ENCODE measurements around the gene CYP2C8.
"Not testable (repeated sequence)": the region's sequence is repeated elsewhere in the genome, so short reads cannot be mapped to it uniquely, and the experiment has no call there.

CYP2C8 gene

DNA sequence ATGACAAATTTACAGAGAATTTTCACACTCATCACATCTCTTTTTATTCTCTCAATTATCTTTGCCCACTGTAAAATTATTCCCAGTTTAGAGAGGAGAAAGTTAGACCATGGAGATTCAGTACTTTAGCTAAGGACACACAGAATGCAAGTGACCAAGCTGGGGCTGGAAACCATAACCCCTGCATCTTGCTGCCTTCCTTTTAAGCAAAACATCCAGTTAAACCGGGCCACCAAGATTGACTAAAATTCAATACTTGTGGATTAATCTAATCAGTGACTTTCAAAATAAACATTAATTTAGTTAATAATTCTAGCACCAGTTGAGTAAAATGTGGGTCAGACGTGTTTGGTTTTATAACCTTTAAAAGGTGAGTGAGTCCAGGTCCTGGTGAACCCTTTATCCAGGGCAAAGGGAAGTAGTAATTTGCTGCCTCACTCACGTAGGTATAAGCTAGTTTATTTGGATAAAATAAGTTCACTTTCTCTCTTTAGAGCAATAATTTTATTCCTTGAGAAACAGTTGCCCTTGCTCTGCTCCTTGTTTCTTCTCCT, 1.9 kb upstream of the CYP2C8 start:
- no peaks in the 10 kb centered on the region for H3K9me3 ChIP-seq
- H3K27me3 ChIP-seq, result no peaks in the 10 kb centered on the region
- H3K36me3 ChIP-seq, result no peaks in the 10 kb centered on the region
- no peak overlapping the region for H3K4me3 ChIP-seq (ENCODE audit: low read depth in 1 of 2, low read length in 1 of 2)
- H3K4me1 ChIP-seq (ENCODE audit: control insufficient read depth in 1 of 2, insufficient read depth in 1 of 2, low read depth in 1 of 2, low read length in 1 of 2), result no peaks in the 10 kb centered on the region
- TF ChIP-seq, protein P1, sequence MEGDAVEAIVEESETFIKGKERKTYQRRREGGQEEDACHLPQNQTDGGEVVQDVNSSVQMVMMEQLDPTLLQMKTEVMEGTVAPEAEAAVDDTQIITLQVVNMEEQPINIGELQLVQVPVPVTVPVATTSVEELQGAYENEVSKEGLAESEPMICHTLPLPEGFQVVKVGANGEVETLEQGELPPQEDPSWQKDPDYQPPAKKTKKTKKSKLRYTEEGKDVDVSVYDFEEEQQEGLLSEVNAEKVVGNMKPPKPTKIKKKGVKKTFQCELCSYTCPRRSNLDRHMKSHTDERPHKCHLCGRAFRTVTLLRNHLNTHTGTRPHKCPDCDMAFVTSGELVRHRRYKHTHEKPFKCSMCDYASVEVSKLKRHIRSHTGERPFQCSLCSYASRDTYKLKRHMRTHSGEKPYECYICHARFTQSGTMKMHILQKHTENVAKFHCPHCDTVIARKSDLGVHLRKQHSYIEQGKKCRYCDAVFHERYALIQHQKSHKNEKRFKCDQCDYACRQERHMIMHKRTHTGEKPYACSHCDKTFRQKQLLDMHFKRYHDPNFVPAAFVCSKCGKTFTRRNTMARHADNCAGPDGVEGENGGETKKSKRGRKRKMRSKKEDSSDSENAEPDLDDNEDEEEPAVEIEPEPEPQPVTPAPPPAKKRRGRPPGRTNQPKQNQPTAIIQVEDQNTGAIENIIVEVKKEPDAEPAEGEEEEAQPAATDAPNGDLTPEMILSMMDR (IDR thresholded peaks at IDR 0.05), result no peak
- H3K27ac ChIP-seq, result no peak overlapping the region

DNA sequence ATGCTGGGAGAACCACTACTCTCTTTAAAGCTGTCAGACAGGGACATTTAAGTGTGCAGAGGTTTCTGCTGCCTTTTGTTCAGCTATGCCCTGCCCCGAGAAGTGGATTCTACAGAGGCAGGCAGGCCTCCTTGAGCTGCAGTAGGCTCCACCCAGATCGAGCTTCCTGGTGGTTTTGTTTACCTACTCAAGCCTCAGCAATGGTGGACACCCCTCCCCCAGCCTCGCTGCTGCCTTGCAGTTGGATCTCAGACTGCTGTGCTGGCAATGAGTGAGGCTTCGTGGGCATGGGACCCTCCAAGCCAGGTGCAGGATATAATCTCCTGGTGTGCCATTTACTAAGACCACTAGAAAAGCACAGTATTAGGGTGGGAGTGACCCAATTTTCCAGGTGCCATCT, 5.2 kb downstream of the CYP2C8 start:
- H3K4me1 ChIP-seq (ENCODE audit: control insufficient read depth in 1 of 2, insufficient read depth in 1 of 2, low read depth in 1 of 2, low read length in 1 of 2); H3K9me3 ChIP-seq; H3K4me3 ChIP-seq (ENCODE audit: low read depth in 1 of 2, low read length in 1 of 2); H3K27me3 ChIP-seq; H3K36me3 ChIP-seq; H3K27ac ChIP-seq: not testable (repeated sequence)

DNA sequence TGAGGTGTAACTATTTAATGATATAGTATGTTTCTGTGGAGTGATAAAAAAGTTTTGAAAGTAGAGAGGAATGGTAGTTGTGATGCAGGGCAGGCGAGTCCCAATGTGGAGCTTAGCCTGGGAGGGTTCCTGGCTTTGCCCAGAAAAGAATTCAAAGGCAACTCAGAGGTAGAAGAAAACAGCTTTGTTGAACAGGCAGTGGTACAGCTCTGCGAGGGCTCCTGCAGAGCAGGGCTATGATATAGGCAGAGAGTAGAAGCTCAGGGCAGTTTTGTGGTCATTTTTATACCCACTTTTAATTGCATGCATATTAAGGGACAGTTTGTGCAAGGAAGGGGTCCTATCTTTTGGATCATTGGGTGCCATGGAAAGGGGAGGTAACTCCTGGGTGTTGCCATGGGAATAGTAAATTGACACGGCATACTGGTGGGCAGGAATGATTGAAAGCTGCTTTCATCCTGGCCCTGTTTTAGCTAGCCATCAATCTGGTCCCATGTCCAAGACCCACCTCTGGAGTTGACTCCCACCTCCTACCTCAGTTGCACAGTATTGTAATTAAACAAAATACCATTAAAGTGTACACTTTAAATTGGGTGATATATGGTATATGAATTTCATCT, 12.4 kb downstream of the CYP2C8 start:
- Histone ChIP-seq H3K27ac (no peak overlapping the region), H3K27me3 (no peaks in the 10 kb centered on the region), H3K4me1 (ENCODE audit: control insufficient read depth in 1 of 2, insufficient read depth in 1 of 2, low read depth in 1 of 2, low read length in 1 of 2) (no peaks in the 10 kb centered on the region), H3K4me3 (ENCODE audit: low read depth in 1 of 2, low read length in 1 of 2) (no peak overlapping the region), H3K36me3 (no peaks in the 10 kb centered on the region), H3K9me3 (no peaks in the 10 kb centered on the region)
- TF ChIP-seq, protein P1 (IDR thresholded peaks at IDR 0.05), result no peak

DNA sequence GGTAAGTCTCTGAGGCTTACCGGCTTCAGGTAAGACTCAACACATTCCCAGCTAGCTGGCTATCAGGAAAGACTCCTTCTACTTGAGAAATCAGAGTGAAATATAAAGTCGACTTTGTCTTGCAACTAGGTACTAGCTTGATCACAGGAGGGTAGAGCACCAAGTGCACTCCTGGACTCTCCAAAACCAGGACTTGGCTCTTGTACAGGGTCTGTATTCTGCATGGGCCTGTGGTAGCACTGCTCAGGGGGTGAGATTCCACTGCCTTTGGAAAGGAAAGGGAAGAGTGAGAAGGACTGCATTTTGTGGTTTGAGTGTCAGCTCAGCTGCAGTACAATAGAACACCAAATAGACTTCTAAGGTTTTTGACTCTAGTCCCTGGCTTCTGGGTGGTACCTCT, 19.4 kb downstream of the CYP2C8 start:
- Histone ChIP-seq H3K4me3 (ENCODE audit: low read depth in 1 of 2, low read length in 1 of 2) (no peak overlapping the region), H3K4me1 (ENCODE audit: control insufficient read depth in 1 of 2, insufficient read depth in 1 of 2, low read depth in 1 of 2, low read length in 1 of 2) (no peaks in the 10 kb centered on the region), H3K9me3 (no peaks in the 10 kb centered on the region), H3K36me3 (no peaks in the 10 kb centered on the region), H3K27me3 (no peaks in the 10 kb centered on the region), H3K27ac (no peak overlapping the region)
- TF ChIP-seq, protein P1 (IDR thresholded peaks at IDR 0.05), result no peak

DNA sequence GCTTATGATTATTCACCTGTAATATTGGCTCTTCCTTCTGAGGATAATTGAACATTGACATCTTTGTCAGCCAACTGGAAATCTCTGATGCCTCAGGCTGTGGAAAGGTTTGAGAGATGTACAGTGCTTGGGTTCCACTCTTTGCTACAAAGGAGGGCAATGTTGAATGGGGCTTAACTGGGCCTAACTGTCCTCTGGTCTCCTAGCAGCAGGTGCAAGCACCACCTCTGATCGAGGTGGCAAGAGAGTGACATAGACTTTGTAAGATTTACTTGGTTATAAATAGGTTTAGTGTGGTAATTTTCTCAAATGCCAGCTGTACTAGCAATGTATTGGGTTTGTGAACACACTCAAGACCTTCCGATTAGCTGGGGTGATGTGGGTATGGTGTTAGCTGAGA, 21.1 kb downstream of the CYP2C8 start:
- H3K9me3 ChIP-seq, result no peaks in the 10 kb centered on the region
- H3K27ac ChIP-seq, result no peak overlapping the region
- TF ChIP-seq, protein P1 (IDR thresholded peaks at IDR 0.05), result no peak
- H3K4me3 ChIP-seq (ENCODE audit: low read depth in 1 of 2, low read length in 1 of 2), result no peak overlapping the region
- no peaks in the 10 kb centered on the region for H3K36me3 ChIP-seq
- no peaks in the 10 kb centered on the region for H3K27me3 ChIP-seq
- no peaks in the 10 kb centered on the region for H3K4me1 ChIP-seq (ENCODE audit: control insufficient read depth in 1 of 2, insufficient read depth in 1 of 2, low read depth in 1 of 2, low read length in 1 of 2)

DNA sequence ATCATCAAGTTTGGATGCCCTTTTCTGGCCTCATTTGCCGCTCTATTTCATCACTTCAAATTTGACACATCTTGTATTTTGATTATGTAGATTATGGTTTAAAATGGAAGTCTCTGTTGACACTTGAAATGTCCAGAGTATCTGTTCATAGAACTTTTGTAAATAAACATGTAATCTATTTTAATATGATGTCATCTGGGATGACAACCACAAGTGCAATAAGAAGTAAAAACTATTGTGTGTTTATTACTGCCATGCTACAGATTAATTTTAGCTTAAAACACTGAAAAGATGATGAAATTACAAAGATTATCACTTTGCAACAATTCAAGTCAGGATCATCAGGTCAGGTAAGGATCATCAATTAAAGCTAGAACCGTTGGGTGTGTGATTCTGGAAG, 30.0 kb downstream of the CYP2C8 start:
- Histone ChIP-seq H3K9me3 (no peaks in the 10 kb centered on the region), H3K4me3 (ENCODE audit: low read depth in 1 of 2, low read length in 1 of 2) (no peak overlapping the region), H3K4me1 (ENCODE audit: control insufficient read depth in 1 of 2, insufficient read depth in 1 of 2, low read depth in 1 of 2, low read length in 1 of 2) (no peaks in the 10 kb centered on the region), H3K27ac (no peak overlapping the region), H3K36me3 (no peaks in the 10 kb centered on the region), H3K27me3 (no peaks in the 10 kb centered on the region)
- TF ChIP-seq, protein P1 (IDR thresholded peaks at IDR 0.05), result no peak
